ENCODE measurements around the gene CRISP2.
"Not testable (repeated sequence)": the region's sequence is repeated elsewhere in the genome, so short reads cannot be mapped to it uniquely, and the experiment has no call there.

CRISP2 gene

DNA sequence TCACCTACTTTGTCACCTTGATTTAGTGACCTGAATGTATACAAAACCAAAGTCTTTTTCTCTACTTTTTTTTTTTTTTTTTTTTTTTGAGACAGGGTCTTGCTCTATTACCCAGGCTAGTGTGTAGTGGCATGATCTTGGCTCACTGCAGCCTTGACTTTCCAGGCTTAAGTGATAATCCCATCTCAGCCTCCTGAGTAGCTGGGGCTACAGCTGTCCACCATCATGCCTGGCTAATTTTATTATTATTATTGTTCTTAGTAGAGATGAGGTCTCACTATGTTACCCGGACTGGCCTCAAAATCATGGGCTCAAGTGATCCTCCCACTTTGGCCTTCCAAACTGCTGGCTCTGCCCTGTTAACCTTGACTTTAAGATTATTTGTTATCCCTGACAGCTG lies 37.5 kb downstream of the CRISP2 start:
- no peaks in the 10 kb centered on the region for H3K27me3 Mint-ChIP-seq
- H3K27ac Mint-ChIP-seq = no peak overlapping the region
- peaks cover 11% of the 10 kb centered on the region for H3K9me3 Mint-ChIP-seq

GRCh38 chr6:49668083-49668511 lies 45.2 kb downstream of the CRISP2 start:
- intact Hi-C loops (cut with micrococcal nuclease) = no loop called here
- no peak overlapping the region for H3K4me3 Mint-ChIP-seq
- H3K27me3 Mint-ChIP-seq = no peaks in the 10 kb centered on the region
- peaks cover 5% of the 10 kb centered on the region for H3K4me1 Mint-ChIP-seq (ENCODE audit: low read depth)
- H3K9me3 Mint-ChIP-seq = peaks cover 19% of the 10 kb centered on the region
- no peak overlapping the region for H3K27ac Mint-ChIP-seq
- H3K36me3 Mint-ChIP-seq (ENCODE audit: low read depth) = no peaks in the 10 kb centered on the region

More for the DNA sequence above, 37.5 kb downstream of the CRISP2 start:
- no peaks in the 10 kb centered on the region for H3K36me3 Mint-ChIP-seq (ENCODE audit: low read depth)
- intact Hi-C loops (cut with micrococcal nuclease) = no loop called here
- no peaks in the 10 kb centered on the region for H3K4me1 Mint-ChIP-seq (ENCODE audit: low read depth)
- H3K4me3 Mint-ChIP-seq = no peak overlapping the region

- no peak overlapping the region for H3K27ac Mint-ChIP-seq
- no peaks in the 10 kb centered on the region for H3K27me3 Mint-ChIP-seq
- H3K36me3 Mint-ChIP-seq (ENCODE audit: low read depth) = no peaks in the 10 kb centered on the region
- intact Hi-C loops (cut with micrococcal nuclease) = no loop called here
- H3K4me3 Mint-ChIP-seq = no peak overlapping the region
- peaks cover 15% of the 10 kb centered on the region for H3K9me3 Mint-ChIP-seq
- peaks cover 5% of the 10 kb centered on the region for H3K4me1 Mint-ChIP-seq (ENCODE audit: low read depth)
Observed at GRCh38 chr6:49666930-49667757, 46.2 kb downstream of the CRISP2 start.

DNA sequence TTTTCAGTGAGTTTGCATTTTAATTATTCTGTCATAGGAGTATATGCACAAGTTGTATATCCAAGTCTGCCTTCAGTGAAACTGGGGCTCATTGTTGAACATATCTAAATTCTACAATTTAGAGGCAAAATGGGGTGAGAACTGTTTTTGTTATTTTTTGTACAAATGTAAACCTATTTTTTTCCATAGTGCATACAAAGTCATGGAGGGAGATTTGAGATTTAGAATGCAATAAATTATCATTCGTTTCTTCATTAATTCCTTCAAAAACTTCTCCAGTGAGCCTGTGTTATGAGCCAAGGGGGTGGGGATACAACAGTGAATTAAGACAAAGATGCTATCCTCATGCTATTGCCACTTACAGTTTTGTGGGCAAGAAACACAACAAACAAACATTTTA lies 46.9 kb downstream of the CRISP2 start:
- Mint-ChIP-seq H3K4me1 (ENCODE audit: low read depth) (peaks cover 5% of the 10 kb centered on the region), H3K27me3 (no peaks in the 10 kb centered on the region)

GRCh38 chr6:49664817-49665216 lies 48.5 kb downstream of the CRISP2 start:
- Mint-ChIP-seq H3K27me3 (no peaks in the 10 kb centered on the region), H3K4me1 (ENCODE audit: low read depth) (peaks cover 5% of the 10 kb centered on the region), H3K4me3 (no peak overlapping the region), H3K9me3 (peaks cover under 1% of the 10 kb centered on the region), H3K36me3 (ENCODE audit: low read depth) (no peaks in the 10 kb centered on the region), H3K27ac (no peak overlapping the region)
- intact Hi-C loops (cut with micrococcal nuclease) = no loop called here

More for the DNA sequence above, 46.9 kb downstream of the CRISP2 start:
- H3K9me3 Mint-ChIP-seq = peaks cover 9% of the 10 kb centered on the region
- intact Hi-C loops (cut with micrococcal nuclease) = no loop called here
- H3K27ac Mint-ChIP-seq = no peak overlapping the region
- no peaks in the 10 kb centered on the region for H3K36me3 Mint-ChIP-seq (ENCODE audit: low read depth)
- no peak overlapping the region for H3K4me3 Mint-ChIP-seq

GRCh38 chr6:49664054-49664453 lies 49.3 kb downstream of the CRISP2 start:
- H3K4me1 Mint-ChIP-seq (ENCODE audit: low read depth) = not testable (repeated sequence)

DNA sequence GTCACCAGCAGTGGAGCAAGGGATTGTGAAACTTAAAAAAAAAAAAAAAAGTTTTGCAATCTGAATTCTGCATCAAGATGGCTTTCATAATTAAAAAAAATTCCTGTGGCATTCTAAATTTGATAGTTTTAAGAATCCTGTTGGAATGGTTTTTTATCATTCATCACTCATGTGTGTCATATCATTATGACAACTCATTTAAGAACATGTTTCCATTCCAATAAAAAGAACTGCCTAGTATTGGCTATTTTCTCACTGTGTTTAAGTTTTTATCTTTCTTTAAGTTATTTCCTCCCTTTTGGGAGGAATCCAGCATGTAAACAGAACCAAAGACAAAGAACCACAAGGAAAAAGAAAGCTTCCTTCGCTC lies 50.5 kb downstream of the CRISP2 start:
- Mint-ChIP-seq H3K9me3 (no peaks in the 10 kb centered on the region), H3K36me3 (ENCODE audit: low read depth) (no peaks in the 10 kb centered on the region), H3K27ac (no peak overlapping the region), H3K27me3 (no peaks in the 10 kb centered on the region), H3K4me3 (no peak overlapping the region), H3K4me1 (ENCODE audit: low read depth) (peaks cover 5% of the 10 kb centered on the region)
- intact Hi-C loops (cut with micrococcal nuclease) = no loop called here

More at GRCh38 chr6:49664054-49664453, 49.3 kb downstream of the CRISP2 start:
- H3K36me3 Mint-ChIP-seq (ENCODE audit: low read depth); H3K27me3 Mint-ChIP-seq; H3K4me3 Mint-ChIP-seq; intact Hi-C loops (cut with micrococcal nuclease); H3K9me3 Mint-ChIP-seq; H3K27ac Mint-ChIP-seq: not testable (repeated sequence)

DNA sequence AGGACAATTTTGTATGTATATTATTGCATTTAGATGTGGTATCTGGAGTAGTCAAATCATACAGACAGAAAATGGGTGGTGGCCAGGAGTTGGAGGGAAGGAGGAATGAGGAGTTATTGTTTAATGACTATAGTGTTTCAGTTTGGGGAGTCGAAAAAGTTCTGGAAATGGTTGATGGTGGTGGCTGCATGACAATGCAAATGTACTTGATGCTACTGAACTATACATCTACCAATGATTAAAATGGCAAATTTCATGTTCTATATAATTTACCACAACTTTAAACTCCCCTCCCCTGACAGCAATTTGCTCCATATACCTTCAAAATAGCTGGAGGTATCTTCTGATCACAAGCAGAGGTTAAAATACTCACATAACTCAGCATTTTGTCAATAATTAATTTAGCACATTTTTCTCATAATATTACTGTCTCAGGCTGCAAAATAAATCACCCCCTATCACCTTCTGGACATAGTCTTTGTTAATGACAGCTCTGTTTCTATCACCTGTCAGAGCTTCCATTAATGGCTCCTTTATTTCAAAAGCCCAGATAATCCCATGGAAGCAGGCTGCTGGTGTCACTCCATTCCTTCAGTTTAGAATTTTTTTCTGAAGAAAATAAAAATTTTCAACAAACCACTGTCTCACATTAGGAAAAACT lies 51.0 kb downstream of the CRISP2 start:
- intact Hi-C loops (cut with micrococcal nuclease) = no loop called here
- Mint-ChIP-seq H3K4me1 (ENCODE audit: low read depth) (peaks cover 5% of the 10 kb centered on the region), H3K4me3 (no peak overlapping the region), H3K27ac (no peak overlapping the region), H3K36me3 (ENCODE audit: low read depth) (no peaks in the 10 kb centered on the region), H3K9me3 (no peaks in the 10 kb centered on the region), H3K27me3 (no peaks in the 10 kb centered on the region)

DNA sequence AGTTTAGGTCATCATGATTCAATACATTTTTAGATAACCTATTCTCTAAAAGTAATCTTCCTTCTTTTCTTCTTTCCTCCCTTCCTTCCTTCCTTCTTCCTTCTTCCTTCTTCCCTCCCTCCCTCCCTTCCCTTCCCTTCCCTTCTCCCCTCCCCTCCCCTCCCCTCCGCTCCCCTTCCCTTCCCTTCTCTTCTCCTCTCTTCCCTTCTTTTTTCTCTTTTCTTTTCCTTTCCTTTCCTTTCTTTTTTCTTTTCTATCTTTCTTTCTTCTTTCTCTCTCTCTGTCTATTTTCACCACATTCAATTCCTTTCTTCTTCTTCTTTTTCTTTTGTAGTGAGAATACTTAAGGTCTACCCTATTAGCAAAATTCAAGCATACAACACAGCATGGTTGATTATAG lies 59.4 kb downstream of the CRISP2 start:
- H3K36me3 Mint-ChIP-seq (ENCODE audit: low read depth) = no peaks in the 10 kb centered on the region
- no peaks in the 10 kb centered on the region for H3K4me1 Mint-ChIP-seq (ENCODE audit: low read depth)
- H3K27ac Mint-ChIP-seq = no peak overlapping the region
- H3K4me3 Mint-ChIP-seq = no peak overlapping the region
- intact Hi-C loops (cut with micrococcal nuclease) = no loop called here
- H3K27me3 Mint-ChIP-seq = no peaks in the 10 kb centered on the region
- H3K9me3 Mint-ChIP-seq = no peaks in the 10 kb centered on the region

- intact Hi-C loops (cut with micrococcal nuclease) = no loop called here
- Mint-ChIP-seq H3K36me3 (ENCODE audit: low read depth) (no peaks in the 10 kb centered on the region), H3K4me1 (ENCODE audit: low read depth) (no peaks in the 10 kb centered on the region)
Observed at GRCh38 chr6:49653438-49653837, 59.9 kb downstream of the CRISP2 start.

GRCh38 chr6:49651239-49651638 lies 62.1 kb downstream of the CRISP2 start:
- H3K4me3 Mint-ChIP-seq = no peak overlapping the region
- H3K9me3 Mint-ChIP-seq = no peaks in the 10 kb centered on the region
- H3K27me3 Mint-ChIP-seq = no peaks in the 10 kb centered on the region
- intact Hi-C loops (cut with micrococcal nuclease) = no loop called here
- no peaks in the 10 kb centered on the region for H3K36me3 Mint-ChIP-seq (ENCODE audit: low read depth)
- H3K27ac Mint-ChIP-seq = no peak overlapping the region
- no peaks in the 10 kb centered on the region for H3K4me1 Mint-ChIP-seq (ENCODE audit: low read depth)

More at GRCh38 chr6:49653438-49653837, 59.9 kb downstream of the CRISP2 start:
- Mint-ChIP-seq H3K27me3 (no peaks in the 10 kb centered on the region), H3K4me3 (no peak overlapping the region), H3K9me3 (no peaks in the 10 kb centered on the region), H3K27ac (no peak overlapping the region)

- Mint-ChIP-seq H3K4me1 (ENCODE audit: low read depth) (no peaks in the 10 kb centered on the region), H3K4me3 (no peak overlapping the region), H3K27me3 (no peaks in the 10 kb centered on the region), H3K9me3 (no peaks in the 10 kb centered on the region), H3K36me3 (ENCODE audit: low read depth) (no peaks in the 10 kb centered on the region), H3K27ac (no peak overlapping the region)
- intact Hi-C loops (cut with micrococcal nuclease) = no loop called here
Observed at GRCh38 chr6:49649988-49650387, 63.4 kb downstream of the CRISP2 start.

DNA sequence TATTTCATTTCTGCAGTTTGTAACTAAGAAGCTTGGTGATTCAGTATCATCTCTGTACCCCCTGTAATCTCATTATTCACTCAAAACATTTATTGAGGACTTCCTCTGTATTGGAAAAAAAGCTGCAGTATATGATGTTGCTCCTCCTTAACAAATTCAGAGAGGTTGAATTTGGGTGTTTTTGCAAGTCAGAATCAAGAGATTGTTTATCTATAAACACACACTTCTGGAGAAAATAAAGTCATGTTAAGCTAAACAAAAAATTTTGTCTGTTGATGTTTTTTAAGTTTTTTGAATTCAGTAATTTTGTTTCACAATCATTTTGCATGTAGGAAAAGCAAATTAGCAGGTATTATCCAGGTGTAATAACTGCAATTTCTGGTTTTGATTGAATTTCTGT lies 65.3 kb downstream of the CRISP2 start:
- H3K27me3 Mint-ChIP-seq = no peaks in the 10 kb centered on the region
- H3K4me1 Mint-ChIP-seq (ENCODE audit: low read depth) = no peaks in the 10 kb centered on the region
- no peak overlapping the region for H3K4me3 Mint-ChIP-seq
- intact Hi-C loops (cut with micrococcal nuclease) = no loop called here
- H3K9me3 Mint-ChIP-seq = no peaks in the 10 kb centered on the region
- H3K36me3 Mint-ChIP-seq (ENCODE audit: low read depth) = no peaks in the 10 kb centered on the region
- H3K27ac Mint-ChIP-seq = no peak overlapping the region

GRCh38 chr6:49647476-49647875 lies 65.9 kb downstream of the CRISP2 start:
- no peaks in the 10 kb centered on the region for H3K27me3 Mint-ChIP-seq
- no peak overlapping the region for H3K27ac Mint-ChIP-seq
- no peak overlapping the region for H3K4me3 Mint-ChIP-seq
- H3K4me1 Mint-ChIP-seq (ENCODE audit: low read depth) = no peaks in the 10 kb centered on the region
- intact Hi-C loops (cut with micrococcal nuclease) = no loop called here
- H3K9me3 Mint-ChIP-seq = no peaks in the 10 kb centered on the region
- H3K36me3 Mint-ChIP-seq (ENCODE audit: low read depth) = no peaks in the 10 kb centered on the region

Data from dendritic cell treated with granulocyte-macrophage colony-stimulating factor and Interleukin-4, amounts not matched to agents 40 ng/mL and 50 ng/mL, for 4 days (primary cell).